ENCODE results near the gene EIF3K.
A peak's percentile ranks its signal among the peaks of the same experiment; 100 is the strongest.

Gene EIF3K

DNA sequence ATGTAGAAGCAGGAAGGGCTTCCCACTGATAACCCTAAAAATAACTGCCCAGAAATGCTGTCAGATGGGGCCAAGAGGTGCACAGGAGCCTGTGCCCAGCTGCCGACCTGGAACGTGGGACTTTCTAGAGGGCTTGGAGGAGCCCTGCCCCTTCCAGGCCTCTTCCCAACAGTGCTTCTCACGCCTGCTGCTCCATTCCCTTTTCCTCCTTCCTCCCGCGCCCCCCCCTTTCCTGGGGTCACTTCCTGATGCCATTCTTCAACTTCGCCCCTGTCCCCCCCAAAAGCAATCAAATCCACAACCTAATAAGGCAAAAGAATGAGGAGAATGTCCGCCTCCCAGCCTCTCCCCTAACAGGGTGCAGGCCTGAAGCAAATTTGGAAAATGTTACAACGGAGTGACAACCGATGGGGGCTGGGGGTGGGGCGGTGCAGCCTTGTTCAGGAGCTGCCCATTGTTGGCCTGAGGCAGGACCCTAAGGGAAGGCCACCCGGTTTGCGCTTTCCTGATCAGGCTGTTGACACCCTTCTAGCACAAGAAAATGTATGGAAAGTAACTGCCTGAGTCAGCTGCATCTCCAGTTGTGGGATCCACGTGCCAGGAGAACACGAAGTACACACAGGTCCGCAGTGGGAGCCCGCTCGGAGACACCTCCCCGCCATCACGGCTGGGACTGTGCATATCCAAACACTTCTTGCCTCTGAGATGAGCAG is 47.1 kb downstream of the EIF3K start:
- DNase-seq (ENCODE audit: low spot score): peak; percentile 69

GRCh38 chr19:38666663-38667511 is 47.9 kb downstream of the EIF3K start:
- DNase-seq (ENCODE audit: low spot score): peak; percentile 75

GRCh38 chr19:38667661-38668171 is 48.7 kb downstream of the EIF3K start:
- DNase-seq (ENCODE audit: low spot score): no peak

DNA sequence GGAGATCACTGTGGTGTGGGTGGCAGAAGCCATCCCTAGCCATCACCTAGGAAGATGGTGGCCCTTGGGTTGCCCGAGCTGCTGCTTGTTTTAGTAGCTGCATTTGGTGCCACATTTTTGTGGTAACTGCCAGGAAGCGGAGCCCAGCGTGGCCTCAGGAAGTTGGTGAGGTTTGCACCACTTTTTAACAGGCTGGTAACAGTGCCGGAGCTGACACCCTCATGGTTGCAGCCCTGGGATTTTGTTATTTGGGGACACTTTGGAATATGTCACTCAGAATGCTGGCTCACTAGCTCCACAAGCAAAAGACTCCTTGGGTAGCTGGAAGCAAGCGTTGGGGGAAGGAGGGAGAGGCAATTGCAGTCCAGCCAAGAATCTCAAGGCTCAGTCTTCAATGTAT is 50.6 kb downstream of the EIF3K start:
- no peak for DNase-seq (ENCODE audit: low spot score)

- DNase-seq (ENCODE audit: low spot score): no peak
Observed at GRCh38 chr19:38670921-38671398, 52.0 kb downstream of the EIF3K start.

DNA sequence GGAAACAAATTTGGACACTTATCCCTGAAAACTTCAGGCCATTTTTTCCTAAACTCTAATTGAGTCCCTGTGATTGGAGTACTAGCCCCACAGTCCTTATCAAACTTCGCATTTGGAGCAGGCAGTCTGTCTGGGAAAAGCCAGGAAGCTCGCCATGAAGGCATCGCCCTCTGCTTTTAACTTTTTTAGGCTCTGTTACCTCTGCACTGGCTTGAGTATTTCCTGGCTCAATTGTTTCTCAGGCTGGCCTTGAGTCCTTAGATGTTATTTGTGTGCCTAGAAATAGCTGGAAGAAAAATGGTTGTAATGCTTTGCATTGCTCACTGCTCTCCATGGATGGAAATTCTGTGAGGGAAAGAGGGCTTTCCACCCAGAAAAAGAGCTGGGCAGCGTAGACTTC is 52.7 kb downstream of the EIF3K start:
- no peak for DNase-seq (ENCODE audit: low spot score)

DNA sequence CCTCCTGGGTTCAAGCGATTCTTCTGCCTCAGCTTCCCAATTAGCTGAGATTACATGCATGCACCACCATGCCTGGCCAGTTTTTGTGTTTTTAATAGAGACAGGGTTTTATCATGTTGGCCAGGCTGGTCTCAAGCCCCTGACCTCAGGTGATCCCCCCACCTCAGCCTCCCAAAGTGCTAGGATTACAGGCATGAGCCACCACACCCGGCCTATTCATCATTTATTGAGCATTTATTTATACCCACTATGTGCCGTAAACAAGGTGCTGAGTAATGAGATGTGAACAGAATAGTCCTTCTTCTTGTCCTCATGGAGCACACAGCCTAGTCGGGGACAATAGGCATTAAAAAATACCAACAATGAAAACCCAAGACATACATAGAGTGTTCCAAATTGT is 54.0 kb downstream of the EIF3K start:
- DNase-seq (ENCODE audit: low spot score): no peak

- no peak for DNase-seq (ENCODE audit: low spot score)
Observed at GRCh38 chr19:38674388-38675171, 55.6 kb downstream of the EIF3K start.

GRCh38 chr19:38675611-38676010 is 56.6 kb downstream of the EIF3K start:
- no peak for DNase-seq (ENCODE audit: low spot score)

GRCh38 chr19:38676023-38676877 is 57.3 kb downstream of the EIF3K start:
- peak; percentile 44 for DNase-seq (ENCODE audit: low spot score)

DNA sequence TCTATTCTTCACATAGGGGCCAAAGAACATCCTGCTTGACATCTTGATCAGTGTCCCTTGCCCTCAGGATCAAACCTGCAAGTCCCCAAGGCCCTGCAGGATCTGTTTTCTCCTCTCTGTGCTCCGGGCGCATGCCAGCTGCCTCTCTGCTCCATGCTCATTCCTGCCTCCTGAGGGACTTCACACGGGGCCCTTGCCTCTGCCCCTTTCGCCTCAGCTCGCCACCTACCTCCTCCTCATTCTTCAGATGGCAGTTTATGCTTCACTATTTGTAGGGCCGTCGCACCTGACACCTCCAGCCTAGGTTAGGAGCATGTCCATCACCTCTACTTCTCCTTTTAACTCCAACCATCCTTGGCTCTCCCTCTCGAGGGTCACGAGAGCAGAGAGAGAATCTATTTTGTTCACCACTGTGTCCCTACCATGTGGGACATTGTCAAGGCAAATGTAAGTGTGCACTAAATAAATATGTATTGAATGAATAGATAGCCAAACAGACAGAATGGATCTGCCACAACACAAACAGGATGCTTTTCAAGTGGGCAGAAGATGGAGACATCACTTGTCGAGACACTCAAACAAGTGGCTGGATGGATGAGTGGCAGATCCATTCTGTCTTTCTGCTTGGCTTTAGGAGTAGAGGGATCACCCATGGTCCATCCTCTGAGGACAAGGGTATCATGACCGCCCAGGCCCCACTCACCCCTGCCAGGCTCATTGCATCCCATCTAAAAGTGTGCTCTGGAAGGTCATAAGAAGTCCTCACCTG is 58.1 kb downstream of the EIF3K start:
- no peak for DNase-seq (ENCODE audit: low spot score)

DNA sequence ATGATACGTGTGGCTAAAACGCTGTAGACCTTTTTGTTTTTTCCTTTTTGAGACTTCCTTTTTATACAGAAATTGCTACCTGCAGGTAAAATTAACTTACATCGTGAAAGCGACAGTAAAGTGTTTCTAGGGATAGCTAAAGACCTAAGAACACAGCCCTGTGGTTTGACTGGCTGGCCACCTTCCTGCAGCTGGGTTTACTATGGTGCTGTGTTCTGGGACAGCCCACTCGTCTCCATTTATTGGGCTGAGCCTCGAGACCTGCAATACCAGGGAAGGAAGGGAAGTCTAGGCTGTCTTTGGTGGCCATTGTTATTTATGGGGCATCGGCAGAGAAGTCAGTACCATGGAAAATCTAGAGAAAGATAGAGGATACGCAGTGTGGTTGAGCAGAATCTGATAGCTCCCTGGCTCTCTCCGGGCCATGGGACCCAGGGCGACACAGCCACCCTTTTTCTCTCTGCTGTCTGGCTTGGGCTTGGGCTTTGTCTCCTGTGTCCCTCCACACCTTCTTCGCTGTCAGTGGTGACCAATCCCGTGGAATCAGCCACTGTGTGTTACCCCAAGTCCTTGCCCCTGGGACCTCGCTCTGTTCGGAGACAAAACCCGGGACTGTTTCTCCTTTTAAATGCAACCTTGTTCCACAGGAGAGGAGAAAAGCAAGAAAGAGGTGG is 59.4 kb downstream of the EIF3K start:
- DNase-seq (ENCODE audit: low spot score): no peak

DNA sequence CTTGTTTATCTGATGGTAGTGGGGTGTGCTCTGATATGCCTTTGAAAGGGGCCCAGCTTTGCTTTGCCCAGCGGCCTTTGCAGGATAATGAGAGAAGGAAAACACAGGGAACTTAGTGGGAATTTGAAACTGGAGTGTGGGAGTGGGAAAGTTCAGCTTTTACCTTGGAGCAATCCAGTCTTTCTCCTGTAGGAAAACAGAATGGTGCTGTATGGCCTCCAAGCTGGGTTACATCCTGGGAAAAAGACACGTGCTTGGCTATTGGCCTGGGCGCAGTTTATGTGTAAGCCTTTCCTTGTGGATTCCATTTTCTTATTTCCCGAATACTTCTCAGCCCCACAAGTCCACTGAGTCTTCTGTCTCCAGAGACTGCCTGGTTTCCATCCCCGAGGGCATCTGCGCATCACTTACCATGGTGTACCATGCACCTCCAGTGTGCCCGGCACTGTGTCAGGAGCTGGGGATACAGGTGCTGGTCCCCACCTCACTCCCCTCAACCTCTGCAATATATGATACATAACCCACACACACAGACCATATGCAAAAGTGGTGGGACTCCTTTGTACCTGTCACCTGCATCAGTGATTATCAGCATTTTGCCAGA is 60.0 kb downstream of the EIF3K start:
- DNase-seq (ENCODE audit: low spot score): no peak

DNA sequence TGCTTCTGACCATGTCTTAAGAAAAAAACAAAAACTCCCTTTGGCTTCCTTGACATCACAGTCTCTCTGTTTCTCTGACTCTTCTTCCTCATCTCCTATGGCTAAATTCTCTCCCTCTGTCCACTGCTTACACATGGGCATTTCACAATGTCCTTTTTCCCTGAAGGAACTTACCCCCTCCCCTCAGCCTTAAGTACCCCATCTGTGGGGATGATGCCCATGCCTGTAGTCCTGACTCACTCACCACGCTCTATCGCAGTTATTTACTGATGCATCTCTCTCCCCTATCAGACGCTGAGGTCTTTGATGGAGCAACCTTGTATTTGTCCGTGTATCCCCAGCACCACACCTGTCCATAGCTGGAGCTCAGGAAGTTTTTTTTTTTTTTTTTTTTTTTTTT is 60.9 kb downstream of the EIF3K start:
- no peak for DNase-seq (ENCODE audit: low spot score)

GRCh38 chr19:38682195-38682867 is 63.3 kb downstream of the EIF3K start:
- DNase-seq (ENCODE audit: low spot score): no peak

DNA sequence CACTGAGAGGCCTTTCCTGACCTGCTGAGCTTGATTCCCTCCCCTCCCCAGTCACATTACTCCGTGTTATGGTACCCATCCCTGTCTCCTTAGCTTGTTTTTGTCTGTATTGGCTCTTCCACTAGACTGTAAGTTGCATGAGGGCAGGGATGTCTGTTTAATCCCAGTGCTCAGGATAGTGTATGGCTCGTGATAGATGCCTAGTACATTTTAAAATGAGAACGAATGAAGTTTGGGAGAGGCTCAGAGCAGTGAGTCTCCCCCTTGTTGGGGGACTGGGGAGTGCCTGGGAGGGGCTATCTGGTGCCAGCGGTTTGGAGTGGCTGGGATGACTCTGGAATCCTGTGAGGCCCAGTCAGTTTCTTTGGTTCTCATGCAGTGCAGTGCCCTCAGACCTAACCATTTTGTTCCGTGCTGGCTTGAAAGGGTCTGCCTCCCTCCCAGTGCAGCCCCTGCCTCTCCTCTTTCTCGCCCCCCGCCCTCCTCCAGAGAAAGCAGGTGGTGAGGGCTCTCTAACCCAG is 63.9 kb downstream of the EIF3K start:
- DNase-seq (ENCODE audit: low spot score): no peak

DNA sequence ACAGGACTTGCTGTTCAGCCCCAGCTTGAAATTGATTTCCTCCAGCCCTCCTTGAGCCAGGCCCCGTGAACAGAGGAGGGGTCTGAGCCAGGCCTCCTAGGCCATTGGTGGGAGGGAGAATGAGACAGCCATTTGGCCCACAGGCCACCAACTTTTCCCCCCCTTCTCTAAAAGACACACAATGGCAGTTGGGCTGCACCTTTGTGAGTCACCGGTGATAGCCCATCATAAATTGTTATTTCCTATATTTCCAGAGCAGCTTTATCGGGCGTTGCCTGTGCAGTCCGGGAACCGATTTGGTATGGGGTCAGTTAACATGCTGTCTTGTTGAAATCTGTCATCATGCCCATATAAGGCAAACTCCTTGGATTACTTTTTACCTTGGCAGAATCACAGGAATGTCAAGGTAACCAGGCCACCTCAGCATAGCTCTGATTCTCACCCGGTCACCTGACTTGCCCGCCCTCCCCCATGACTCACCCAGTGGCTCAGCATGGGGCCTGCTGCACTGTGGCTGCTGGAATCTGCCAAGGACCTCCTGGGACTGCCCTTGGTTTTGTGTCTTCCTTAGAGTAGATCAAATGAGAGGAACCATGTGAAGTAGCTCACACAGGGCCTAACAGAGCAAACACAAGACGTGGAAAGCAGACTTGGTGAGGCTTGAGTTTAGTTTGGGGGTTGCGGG is 64.5 kb downstream of the EIF3K start:
- DNase-seq (ENCODE audit: low spot score): peak; percentile 86
